WTC11 (cell line): ENCODE results near the gene KHK.

Experiments used
- ATF3 ChIP-seq: sonication (generic); formaldehyde crosslinking; conservative IDR thresholded peaks from 2 replicates; pipeline ENCODE4 v1.8.1; 2022; ENCODE audit warnings: mild to moderate bottlenecking, missing genetic modification reagents
- CBFB ChIP-seq: sonication (generic); formaldehyde crosslinking; IDR thresholded peaks from 2 replicates; pipeline ENCODE4 v1.8.1; 2022; ENCODE audit warnings: mild to moderate bottlenecking, low read depth, missing genetic modification reagents
- CREB1 ChIP-seq: sonication (generic); formaldehyde crosslinking; IDR thresholded peaks from 2 replicates; pipeline ENCODE4 v1.8.0; 2023; ENCODE audit warnings: mild to moderate bottlenecking, missing genetic modification reagents
- CTCF ChIP-seq: fragments of 200-600 bp; IDR thresholded peaks from 2 replicates; pipeline ENCODE4 v1.8.0; 2022; ENCODE audit warnings: antibody characterized with exemption
- FOXJ3 ChIP-seq: sonication (generic); formaldehyde crosslinking; IDR thresholded peaks from 2 replicates; pipeline ENCODE4 v1.9.0; 2021; ENCODE audit warnings: missing genetic modification reagents, mild to moderate bottlenecking, borderline replicate concordance
- FOXK1 ChIP-seq: sonication (generic); formaldehyde crosslinking; IDR thresholded peaks from 2 replicates; pipeline ENCODE4 v1.8.0; 2022; ENCODE audit warnings: mild to moderate bottlenecking, moderate library complexity, missing genetic modification reagents
- GABPB1 ChIP-seq: sonication (generic); formaldehyde crosslinking; IDR thresholded peaks from 2 replicates; pipeline ENCODE4 v1.8.1; 2023; ENCODE audit warnings: mild to moderate bottlenecking, missing genetic modification reagents
- MAX ChIP-seq: sonication (generic); formaldehyde crosslinking; IDR thresholded peaks from 2 replicates; pipeline ENCODE4 v1.8.0; 2022; ENCODE audit warnings: mild to moderate bottlenecking, missing genetic modification reagents
- NFE2L1 ChIP-seq: sonication (generic); formaldehyde crosslinking; IDR thresholded peaks from 2 replicates; pipeline ENCODE4 v1.8.1; 2023; ENCODE audit warnings: missing genetic modification reagents
- OVOL2 ChIP-seq: fragments of 250-450 bp; sonication (Bioruptor Pico); IDR thresholded peaks from 2 replicates; pipeline ENCODE4 v1.9.0; 2021; ENCODE audit warnings: mild to moderate bottlenecking, borderline replicate concordance
- ZNF263 ChIP-seq: sonication (generic); formaldehyde crosslinking; IDR thresholded peaks from 2 replicates; pipeline ENCODE4 v1.8.1; 2022; ENCODE audit warnings: low read depth, mild to moderate bottlenecking, moderate library complexity, missing genetic modification reagents
- ZNF281 ChIP-seq: sonication (generic); formaldehyde crosslinking; IDR thresholded peaks from 2 replicates; pipeline ENCODE4 v1.8.0; 2023; ENCODE audit warnings: mild to moderate bottlenecking, missing genetic modification reagents

GRCh38 chr2:27145682-27146081 is 59.1 kb downstream of the KHK start:
- TF ChIP-seq CTCF, result no peak
- TF ChIP-seq CBFB, result no peak
- no peak for TF ChIP-seq CREB1 (CRISPR knock-in tag)
- TF ChIP-seq GABPB1 (CRISPR knock-in tag), result no peak
- no peak for TF ChIP-seq ZNF281 (CRISPR knock-in tag)
- TF ChIP-seq MAX (CRISPR knock-in tag), result no peak
- no peak for TF ChIP-seq ZNF263
- TF ChIP-seq ATF3 (CRISPR knock-in tag), result no peak
- TF ChIP-seq FOXJ3, result no peak
- no peak for TF ChIP-seq OVOL2
- TF ChIP-seq NFE2L1 (CRISPR knock-in tag), result no peak
- no peak for TF ChIP-seq FOXK1
